K562 (cell line): ENCODE results near the gene COPRS. TPM values are rescaled to one million over a fixed set of nuclear protein-coding genes. Genes with fewer than 3 reads are reported as not detected.

Experiments
- ATAC-seq: fragments of 200-7000 bp; cut with Tn5 transposase; 3 replicates; pipeline ENCODE4 v1.9.1; 2020; ENCODE audit warnings: moderate library complexity
- BruUV-seq: library from RNA; stranded (reverse); fragments of 400-500 nt; replicated peaks from 2 replicates; lab custom pipeline; 2021; lab: Mats Ljungman, UMichigan
- CTCF ChIA-PET: fragments of 300-600 bp; formaldehyde crosslinking; extraction: SDS; loops from one replicate; lab custom pipeline; 2021; ENCODE audit warnings: low intra/inter-chr PET ratio; lab: Yijun Ruan, JAX
- POLR2A ChIA-PET: fragments of 300-600, 350-650 bp; sonication (Branson Sonifier 250); formaldehyde crosslinking; extraction: SDS; loops from one replicate; lab custom pipeline; 2021; ENCODE audit warnings: antibody characterized with exemption, inconsistent platforms; lab: Yijun Ruan, JAX
- DNase-seq, 4 experiments: peaks; one replicate each; pipeline versions ENCODE4 v3.0.0 to v3.0.0-alpha.2; 2011 to 2018; ENCODE audit warnings: low spot score in 3 of 4, mixed read lengths in 3 of 4; ENCODE audit errors: extremely low read depth in 1 of 4
- FAIRE-seq: peaks from 2 replicates; lab custom pipeline; 2011; peaks lifted over from hg19 to GRCh38; lab: Jason Lieb, UNC
- H2AFZ ChIP-seq: 2 replicates; pipeline ENCODE4 v1.6.0; 2011; ENCODE audit warnings: low read depth, low read length, control low read depth, inconsistent platforms
- H3K27ac ChIP-seq: fragments of 200-600 bp; 3 replicates; pipeline ENCODE4 v1.8.0; 2011; ENCODE audit warnings: low read depth, mild to moderate bottlenecking, control low read depth, inconsistent platforms, low read length, moderate library complexity, mixed read lengths; ENCODE audit errors: extremely low read depth
- H3K27me3 ChIP-seq, 2 experiments: fragments of 300-600 bp in 1 of 2; 2 replicates in 1 of 2; 3 replicates in 1 of 2; pipeline versions ENCODE4 v1.6.0 to v1.8.0; 2011; ENCODE audit warnings: inconsistent platforms in 2 of 2, low read length in 2 of 2, mild to moderate bottlenecking in 1 of 2, mixed read lengths in 1 of 2, moderate library complexity in 1 of 2; ENCODE audit not compliant: control insufficient read depth in 2 of 2, insufficient read depth in 2 of 2
- H3K36me3 ChIP-seq: fragments of 300-600 bp; 3 replicates; pipeline ENCODE4 v1.8.0; 2011; ENCODE audit warnings: mild to moderate bottlenecking, low read length, inconsistent platforms; ENCODE audit not compliant: control insufficient read depth, insufficient read depth
- H3K4me1 ChIP-seq, 2 experiments: fragments of 200-600 bp in 1 of 2; replicated peaks in 1 of 2; 2 replicates in 1 of 2; 3 replicates in 1 of 2; pipeline versions ENCODE4 v1.5.1 to v1.8.0; 2011; ENCODE audit warnings: inconsistent platforms in 2 of 2, low read length in 2 of 2, mild to moderate bottlenecking in 1 of 2, mixed read lengths in 1 of 2, moderate library complexity in 1 of 2; ENCODE audit not compliant: control insufficient read depth in 2 of 2, insufficient read depth in 2 of 2
- H3K4me2 ChIP-seq: 2 replicates; pipeline ENCODE4 v1.6.1; 2011; ENCODE audit warnings: low read length, control low read depth, inconsistent platforms, mixed read lengths; ENCODE audit not compliant: insufficient read depth
- H3K4me3 ChIP-seq: fragments of 200-600 bp; sonication (generic), shearing (Covaris generic); 2 replicates; pipeline ENCODE4 v1.5.1; 2016; ENCODE audit warnings: control low read depth, inconsistent platforms
- H3K79me2 ChIP-seq: fragments of 200-600 bp; 3 replicates; pipeline ENCODE4 v1.8.0; 2011; ENCODE audit warnings: low read length, inconsistent platforms; ENCODE audit not compliant: control insufficient read depth, insufficient read depth
- H3K9ac ChIP-seq, 2 experiments: 2 replicates each; pipeline versions ENCODE4 v1.6.0 to v1.6.1; 2011; ENCODE audit warnings: low read depth in 2 of 2, low read length in 2 of 2, control low read depth in 1 of 2, inconsistent platforms in 1 of 2, mild to moderate bottlenecking in 1 of 2, mixed read lengths in 1 of 2; ENCODE audit not compliant: insufficient read depth in 1 of 2
- H3K9me1 ChIP-seq: one replicate; pipeline ENCODE4 v1.6.0; 2011; ENCODE audit warnings: inconsistent platforms, mild to moderate bottlenecking, low read length, moderate library complexity; ENCODE audit not compliant: control insufficient read depth, insufficient read depth
- H3K9me3 ChIP-seq: replicated peaks from 2 replicates; pipeline ENCODE4 v1.5.1; 2011; ENCODE audit warnings: low read depth, low read length, inconsistent platforms; ENCODE audit not compliant: control insufficient read depth, insufficient read depth
- H4K20me1 ChIP-seq: replicated peaks from 2 replicates; pipeline ENCODE4 v1.6.1; 2011; ENCODE audit warnings: low read length, inconsistent platforms, mixed read lengths; ENCODE audit not compliant: control insufficient read depth, insufficient read depth
- GABPA ChIP-seq: fragments of 200-800 bp; sonication (Bioruptor generic); conservative IDR thresholded peaks from 2 replicates; pipeline ENCODE4 v1.6.1; 2016; ENCODE audit warnings: low read depth, missing genetic modification characterization, missing compliant biosample characterization
- GTF2F1 ChIP-seq: IDR thresholded peaks from 2 replicates; pipeline ENCODE4 v1.6.1; 2011; ENCODE audit warnings: low read depth, low read length, improper control_type of control experiment
- L3MBTL2 ChIP-seq: fragments of 450-650 bp; IDR thresholded peaks from 2 replicates; pipeline ENCODE4 v1.6.1; 2016; ENCODE audit warnings: mild to moderate bottlenecking, moderate library complexity
- LARP7 ChIP-seq: fragments of 450-650 bp; IDR thresholded peaks from 2 replicates; pipeline ENCODE4 v1.6.1; 2016
- MCM5 ChIP-seq: fragments of 450-650 bp; IDR thresholded peaks from 2 replicates; pipeline ENCODE4 v1.6.1; 2016; ENCODE audit warnings: low read depth
- NR0B1 ChIP-seq: fragments of 450-650 bp; IDR thresholded peaks from one replicate; pipeline ENCODE4 v1.6.1; 2018; ENCODE audit warnings: mild to moderate bottlenecking, moderate library complexity; ENCODE audit not compliant: partially characterized antibody
- PURB ChIP-seq: sonication (generic); formaldehyde crosslinking; IDR thresholded peaks from 2 replicates; pipeline ENCODE4 v1.9.0; 2021; ENCODE audit warnings: low read depth, mild to moderate bottlenecking, missing genetic modification reagents
- SP2 ChIP-seq: IDR thresholded peaks from 2 replicates; pipeline ENCODE4 v1.6.1; 2011; ENCODE audit warnings: mild to moderate bottlenecking, low read depth, low read length, moderate library complexity; ENCODE audit not compliant: poor library complexity, severe bottlenecking; ENCODE audit errors: extremely low read depth
- TCFL5 ChIP-seq: fragments of 250-450 bp; sonication (Bioruptor Pico); conservative IDR thresholded peaks from 2 replicates; pipeline ENCODE4 v1.6.1; 2021; ENCODE audit warnings: mild to moderate bottlenecking, moderate library complexity, matching md5 sums
- ZNF134 ChIP-seq: fragments of 250-450 bp; sonication (Bioruptor Pico); conservative IDR thresholded peaks from 2 replicates; pipeline ENCODE4 v1.4.0; 2020
- WGBS: fragments of 100-300 bp; shearing (Covaris generic); methylation state at CpG from one replicate; pipeline ENCODE4 v1.1.6; 2016; ENCODE audit warnings: low coverage, mixed read lengths; ENCODE audit not compliant: insufficient coverage; ENCODE audit errors: missing lambda C conversion rate; 5-methylcytosine and 5-hydroxymethylcytosine counted together
- in situ Hi-C: fragments of 300-500 bp; cut with MboI; formaldehyde crosslinking; loops from 4 replicates; pipeline ENCODE4 v1.15.0; 2018; ENCODE audit warnings: inconsistent platforms, mixed read lengths
- intact Hi-C: fragments of 100-400 bp; cut with micrococcal nuclease; formaldehyde crosslinking; loops from 2 replicates; pipeline ENCODE4 v1.14.2; 2022
- polyA plus RNA-seq, 8 experiments: library from polyadenylated mRNA; depleted of rRNA in 4 of 8; stranded (reverse) in 5 of 8; unstranded in 3 of 8; fragments of >200 nt; fragmentation: Nextera tagmentation in 2 of 8; fragmentation: Illumina TruSeq in 1 of 8; extraction: Ambion mirVana in 2 of 8; extraction: Trizol in 1 of 8; gene quantifications; 2 replicates each; pipeline versions ENCODE4 v1.2.1 to v1.2.3, GENCODE V29; 2011 to 2014; ENCODE audit warnings: inconsistent platforms in 1 of 8, missing spikeins in 1 of 8
- total RNA-seq, 7 experiments: library from RNA; depleted of rRNA in 6 of 7; stranded (reverse); fragments of >200 nt in 6 of 7; fragmentation: Illumina TruSeq in 2 of 7; extraction: Trizol in 2 of 7; gene quantifications; 2 replicates each; pipeline versions ENCODE4 v1.2.1 to v1.2.3, GENCODE V29; 2011 to 2021; ENCODE audit warnings: low replicate concordance in 1 of 7
- TF ChIP-seq, protein P1 (sequence below): sonication (generic); IDR thresholded peaks from 2 replicates; pipeline ENCODE4 v1.6.1; 2016
- TF ChIP-seq, protein P2 (sequence below): fragments of 250-450 bp; sonication (Bioruptor Pico); IDR thresholded peaks from 2 replicates; pipeline ENCODE4 v1.4.0; 2020

The COPRS gene
- total and polyA plus RNA-seq, 9 of the 15 experiments (the other 6 are each of a cell fraction or from before 2014, with no cell fraction given): 11.9 to 102 (median 60.5) TPM

DNA sequence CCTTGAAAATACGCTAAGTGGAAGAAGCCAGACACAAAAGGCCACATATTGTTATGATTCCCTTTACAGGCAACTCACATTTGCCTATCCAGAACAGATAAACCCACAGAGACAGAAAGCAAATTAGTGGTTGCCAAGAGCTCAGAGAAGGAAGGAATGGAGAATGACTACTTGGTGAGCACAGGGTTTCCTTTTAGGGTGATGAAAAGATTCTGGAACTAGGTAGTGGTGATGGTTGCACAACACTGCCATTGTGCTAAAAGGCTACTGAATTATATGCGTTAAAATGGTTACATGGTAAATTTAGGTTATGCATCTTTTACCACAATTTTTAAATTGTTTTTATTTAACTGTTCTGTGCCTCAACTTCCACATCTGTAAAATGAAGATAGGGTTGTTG is 4.4 kb downstream of the COPRS start:
- Histone ChIP-seq H3K36me3 (peaks cover 39% of the 10 kb centered on the region; the same call in 2 of the 3 replicates), H3K79me2 (peaks cover 23% of the 10 kb centered on the region), H3K9ac (no peak overlapping the region), H3K27ac (no peak overlapping the region), H4K20me1 (peaks cover 8% of the 10 kb centered on the region), H3K4me2 (no peak overlapping the region), H3K4me1 (peaks cover 18 to 20% of the 10 kb centered on the region in 2 experiments), H2AFZ (no peak overlapping the region), H3K9me1 (peaks cover 3% of the 10 kb centered on the region), H3K4me3 (no peak overlapping the region), H3K27me3 (no peaks in the 10 kb centered on the region), H3K9me3 (no peaks in the 10 kb centered on the region)
- BruUV-seq: no TSS peak
- FAIRE-seq: peak; percentile 6
- TF ChIP-seq GABPA (no peak), GTF2F1 (no peak), TCFL5 (CRISPR knock-in tag) (no peak)
- POLR2A ChIA-PET: interaction anchor here (0.7 kb wide), 1 partner anchor 21 kb away, joined by 3 read pairs; no protein-coding TSS in a partner anchor
- DNase-seq: no peak
- in situ Hi-C loops (no loop called here), intact Hi-C loops (no loop called here)
- WGBS: 96% methylated on average over 2 of the region's 2 CpGs
- ATAC-seq: no peak
- CTCF ChIA-PET: no interaction called here

- BruUV-seq: no TSS peak
- 76% methylated on average over 7 of the region's 7 CpGs for WGBS
- TF ChIP-seq L3MBTL2 (no peak), NR0B1 (no peak), MCM5 (no peak), LARP7 (no peak), PURB (CRISPR knock-in tag) (no peak), SP2 (no peak), ZNF134 (CRISPR knock-in tag) (no peak)
- TF ChIP-seq, protein P1, sequence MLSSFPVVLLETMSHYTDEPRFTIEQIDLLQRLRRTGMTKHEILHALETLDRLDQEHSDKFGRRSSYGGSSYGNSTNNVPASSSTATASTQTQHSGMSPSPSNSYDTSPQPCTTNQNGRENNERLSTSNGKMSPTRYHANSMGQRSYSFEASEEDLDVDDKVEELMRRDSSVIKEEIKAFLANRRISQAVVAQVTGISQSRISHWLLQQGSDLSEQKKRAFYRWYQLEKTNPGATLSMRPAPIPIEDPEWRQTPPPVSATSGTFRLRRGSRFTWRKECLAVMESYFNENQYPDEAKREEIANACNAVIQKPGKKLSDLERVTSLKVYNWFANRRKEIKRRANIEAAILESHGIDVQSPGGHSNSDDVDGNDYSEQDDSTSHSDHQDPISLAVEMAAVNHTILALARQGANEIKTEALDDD: no peak
- TF ChIP-seq, protein P2, sequence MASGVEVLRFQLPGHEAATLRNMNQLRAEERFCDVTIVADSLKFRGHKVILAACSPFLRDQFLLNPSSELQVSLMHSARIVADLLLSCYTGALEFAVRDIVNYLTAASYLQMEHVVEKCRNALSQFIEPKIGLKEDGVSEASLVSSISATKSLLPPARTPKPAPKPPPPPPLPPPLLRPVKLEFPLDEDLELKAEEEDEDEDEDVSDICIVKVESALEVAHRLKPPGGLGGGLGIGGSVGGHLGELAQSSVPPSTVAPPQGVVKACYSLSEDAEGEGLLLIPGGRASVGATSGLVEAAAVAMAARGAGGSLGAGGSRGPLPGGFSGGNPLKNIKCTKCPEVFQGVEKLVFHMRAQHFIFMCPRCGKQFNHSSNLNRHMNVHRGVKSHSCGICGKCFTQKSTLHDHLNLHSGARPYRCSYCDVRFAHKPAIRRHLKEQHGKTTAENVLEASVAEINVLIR: no peak
Observed at GRCh38 chr17:31853911-31854470, 5.1 kb downstream of the COPRS start.

More at GRCh38 chr17:31853911-31854470, 5.1 kb downstream of the COPRS start:
- H3K4me2 ChIP-seq: no peak overlapping the region
- ATAC-seq (no peak), FAIRE-seq (no peak), DNase-seq (no peak)
- peaks cover 23% of the 10 kb centered on the region for H3K79me2 ChIP-seq
- peaks cover 3% of the 10 kb centered on the region for H3K9me1 ChIP-seq
- no peaks in the 10 kb centered on the region for H3K9me3 ChIP-seq
- H3K4me1 ChIP-seq: peaks cover 14 to 17% of the 10 kb centered on the region in 2 experiments
- peaks cover 39% of the 10 kb centered on the region; the same call in 2 of the 3 replicates for H3K36me3 ChIP-seq
- ChIA-PET POLR2A (interaction anchor here (0.7 kb wide), 1 partner anchor 20 kb away, joined by 3 read pairs; no protein-coding TSS in a partner anchor), CTCF (no interaction called here)
- intact Hi-C loops (no loop called here), in situ Hi-C loops (no loop called here)
- no peaks in the 10 kb centered on the region for H3K27me3 ChIP-seq
- no peak overlapping the region for H3K9ac ChIP-seq
- no peak overlapping the region for H3K4me3 ChIP-seq
- H2AFZ ChIP-seq: no peak overlapping the region
- H4K20me1 ChIP-seq: peaks cover 4% of the 10 kb centered on the region
- no peak overlapping the region for H3K27ac ChIP-seq
